ENCODE data around the gene AIRE.

The AIRE gene

DNA sequence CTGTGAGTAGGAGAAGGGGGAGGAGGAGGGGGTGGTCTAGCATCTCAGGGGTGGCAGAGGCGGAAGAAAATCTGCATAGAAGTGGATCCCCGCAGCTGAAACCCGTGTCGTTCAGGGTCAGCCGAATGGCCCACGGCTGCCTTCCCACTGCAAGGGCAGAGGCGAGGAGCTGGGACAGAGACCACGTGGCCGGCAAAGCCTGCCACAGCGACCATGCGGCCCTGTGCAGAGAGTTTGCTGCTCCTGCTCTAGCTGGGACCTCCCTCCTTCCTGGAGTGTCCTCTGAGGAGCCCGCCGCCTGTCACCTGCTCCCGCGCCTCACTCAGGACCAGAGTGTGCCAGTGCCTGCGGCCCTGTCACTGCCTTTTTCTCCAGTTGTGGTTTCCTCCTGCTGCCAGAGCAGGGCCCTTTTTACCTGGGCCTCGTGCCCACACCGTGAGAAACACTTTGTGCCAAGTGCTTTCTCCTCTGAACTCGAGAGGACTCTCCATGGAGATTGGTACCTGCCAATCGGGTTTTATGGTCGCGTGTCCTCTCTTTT, 62.3 kb downstream of the AIRE start:
- peak; percentile 84 for DNase-seq (ENCODE audit: low read depth)
- no peak overlapping the region for H3K4me3 ChIP-seq (ENCODE audit: low read depth, low read length)
- TF ChIP-seq CTCF (IDR thresholded peaks at IDR 0.05; ENCODE audit: control insufficient read depth, extremely low read depth, insufficient read depth): no peak

Measured in LNCaP clone FGC (cell line).